ENCODE data around the gene SAYSD1.

The SAYSD1 gene

DNA sequence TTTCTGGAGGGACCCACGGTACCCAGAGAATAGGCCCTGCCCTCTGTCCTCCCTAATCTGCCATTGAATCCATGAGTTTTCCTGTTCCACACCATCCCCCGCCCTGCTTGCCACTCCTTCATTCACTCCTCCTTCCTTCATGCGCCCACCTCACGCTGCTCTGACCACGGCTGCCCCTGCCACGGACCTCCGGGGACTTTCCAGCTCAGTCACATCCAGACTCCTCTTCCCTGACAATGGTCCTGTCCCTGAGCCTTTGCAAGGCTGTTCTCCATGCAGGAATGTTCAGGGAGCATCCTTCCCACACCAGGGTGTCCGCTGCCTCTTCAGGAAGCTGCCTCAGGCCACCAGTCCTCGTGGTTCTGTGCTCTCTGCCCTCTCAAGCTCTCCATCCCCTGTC is 40.5 kb downstream of the SAYSD1 start:
- Histone ChIP-seq H3K4me2 (ENCODE audit: low read length) (no peak overlapping the region), H3K9ac (ENCODE audit: low read length) (no peak overlapping the region), H3K9me3 (ENCODE audit: insufficient read depth, low read length) (no peaks in the 10 kb centered on the region), H3K27ac (ENCODE audit: low read length) (no peak overlapping the region), H4K20me1 (ENCODE audit: insufficient read depth, low read length) (no peaks in the 10 kb centered on the region), H3K79me2 (ENCODE audit: low read length) (no peaks in the 10 kb centered on the region), H3K36me3 (replicated peaks; ENCODE audit: low read depth, low read length) (no peaks in the 10 kb centered on the region), H3K4me3 (ENCODE audit: low read length) (no peak overlapping the region), H3K4me1 (ENCODE audit: low read length) (no peaks in the 10 kb centered on the region), H3K27me3 (ENCODE audit: low read depth, low read length) (peaks cover 13% of the 10 kb centered on the region; the same call in 1 of the 2 replicates), H2AFZ (ENCODE audit: low read depth, low read length) (no peak overlapping the region)
- no peak for TF ChIP-seq EZH2phosphoT487 (IDR thresholded peaks at IDR 0.05; ENCODE audit: low read depth)
- TF ChIP-seq, protein P1, sequence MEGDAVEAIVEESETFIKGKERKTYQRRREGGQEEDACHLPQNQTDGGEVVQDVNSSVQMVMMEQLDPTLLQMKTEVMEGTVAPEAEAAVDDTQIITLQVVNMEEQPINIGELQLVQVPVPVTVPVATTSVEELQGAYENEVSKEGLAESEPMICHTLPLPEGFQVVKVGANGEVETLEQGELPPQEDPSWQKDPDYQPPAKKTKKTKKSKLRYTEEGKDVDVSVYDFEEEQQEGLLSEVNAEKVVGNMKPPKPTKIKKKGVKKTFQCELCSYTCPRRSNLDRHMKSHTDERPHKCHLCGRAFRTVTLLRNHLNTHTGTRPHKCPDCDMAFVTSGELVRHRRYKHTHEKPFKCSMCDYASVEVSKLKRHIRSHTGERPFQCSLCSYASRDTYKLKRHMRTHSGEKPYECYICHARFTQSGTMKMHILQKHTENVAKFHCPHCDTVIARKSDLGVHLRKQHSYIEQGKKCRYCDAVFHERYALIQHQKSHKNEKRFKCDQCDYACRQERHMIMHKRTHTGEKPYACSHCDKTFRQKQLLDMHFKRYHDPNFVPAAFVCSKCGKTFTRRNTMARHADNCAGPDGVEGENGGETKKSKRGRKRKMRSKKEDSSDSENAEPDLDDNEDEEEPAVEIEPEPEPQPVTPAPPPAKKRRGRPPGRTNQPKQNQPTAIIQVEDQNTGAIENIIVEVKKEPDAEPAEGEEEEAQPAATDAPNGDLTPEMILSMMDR (IDR thresholded peaks at IDR 0.05; ENCODE audit: low read depth, low read length): no peak

DNA sequence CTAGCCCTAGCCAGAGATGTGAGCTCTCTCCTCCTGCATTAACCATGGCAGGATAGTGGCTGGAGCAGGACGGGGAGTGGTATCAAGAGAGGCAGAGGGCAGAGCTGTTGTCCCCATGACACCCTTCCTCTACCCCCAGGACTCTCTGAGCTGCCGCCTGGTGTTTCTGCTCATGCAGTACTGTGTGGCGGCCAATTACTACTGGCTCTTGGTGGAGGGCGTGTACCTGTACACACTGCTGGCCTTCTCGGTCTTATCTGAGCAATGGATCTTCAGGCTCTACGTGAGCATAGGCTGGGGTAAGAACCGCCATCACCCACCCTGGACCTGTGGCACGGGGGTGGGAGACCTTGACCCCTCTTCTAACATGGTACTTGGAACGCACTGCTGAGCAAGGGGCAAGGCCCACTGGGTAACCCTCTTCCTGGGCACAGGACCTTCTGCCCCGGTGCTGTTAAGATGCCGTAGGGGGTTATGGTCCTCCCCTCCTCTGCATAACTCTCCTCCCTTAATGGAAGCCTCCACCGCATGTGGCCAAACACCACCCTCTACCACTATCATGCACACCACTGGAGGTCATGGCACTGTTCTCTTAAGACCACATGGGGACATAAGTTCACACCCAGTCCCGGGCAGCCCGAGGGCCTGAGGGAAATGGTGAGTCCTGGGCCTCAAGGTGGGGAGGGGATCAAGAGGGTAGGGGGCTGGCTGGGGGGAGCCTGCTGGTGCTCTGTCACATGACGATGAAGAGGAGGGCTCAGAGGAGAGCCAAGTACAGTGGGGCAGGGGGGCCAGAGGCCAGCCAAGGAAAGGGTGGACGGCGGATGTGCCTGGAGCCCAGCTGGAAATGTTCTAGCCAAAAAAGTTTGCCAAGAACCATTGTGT is 41.3 kb downstream of the SAYSD1 start:
- H3K9ac ChIP-seq (ENCODE audit: low read length): no peak overlapping the region
- no peaks in the 10 kb centered on the region for H3K79me2 ChIP-seq (ENCODE audit: low read length)
- peaks cover 13% of the 10 kb centered on the region; the same call in 1 of the 2 replicates for H3K27me3 ChIP-seq (ENCODE audit: low read depth, low read length)
- no peak for TF ChIP-seq EZH2phosphoT487 (IDR thresholded peaks at IDR 0.05; ENCODE audit: low read depth)
- TF ChIP-seq, protein P1 (IDR thresholded peaks at IDR 0.05; ENCODE audit: low read depth, low read length): no peak
- H3K4me3 ChIP-seq (ENCODE audit: low read length): no peak overlapping the region
- no peak overlapping the region for H3K27ac ChIP-seq (ENCODE audit: low read length)
- H2AFZ ChIP-seq (ENCODE audit: low read depth, low read length): no peak overlapping the region
- no peaks in the 10 kb centered on the region for H3K36me3 ChIP-seq (replicated peaks; ENCODE audit: low read depth, low read length)
- H4K20me1 ChIP-seq (ENCODE audit: insufficient read depth, low read length): no peaks in the 10 kb centered on the region
- H3K4me2 ChIP-seq (ENCODE audit: low read length): no peak overlapping the region
- H3K4me1 ChIP-seq (ENCODE audit: low read length): no peaks in the 10 kb centered on the region
- H3K9me3 ChIP-seq (ENCODE audit: insufficient read depth, low read length): no peaks in the 10 kb centered on the region

- no peak overlapping the region for H3K4me2 ChIP-seq (ENCODE audit: low read length)
- H3K79me2 ChIP-seq (ENCODE audit: low read length): no peaks in the 10 kb centered on the region
- TF ChIP-seq EZH2phosphoT487 (IDR thresholded peaks at IDR 0.05; ENCODE audit: low read depth): no peak
- TF ChIP-seq, protein P1 (IDR thresholded peaks at IDR 0.05; ENCODE audit: low read depth, low read length): no peak
- no peak overlapping the region for H3K27ac ChIP-seq (ENCODE audit: low read length)
- no peak overlapping the region for H3K4me3 ChIP-seq (ENCODE audit: low read length)
- H2AFZ ChIP-seq (ENCODE audit: low read depth, low read length): no peak overlapping the region
- no peak overlapping the region for H3K9ac ChIP-seq (ENCODE audit: low read length)
- no peaks in the 10 kb centered on the region for H3K4me1 ChIP-seq (ENCODE audit: low read length)
- no peaks in the 10 kb centered on the region for H3K9me3 ChIP-seq (ENCODE audit: insufficient read depth, low read length)
- H3K27me3 ChIP-seq (ENCODE audit: low read depth, low read length): peaks cover 16% of the 10 kb centered on the region; the same call in 1 of the 2 replicates
- H3K36me3 ChIP-seq (replicated peaks; ENCODE audit: low read depth, low read length): no peaks in the 10 kb centered on the region
- H4K20me1 ChIP-seq (ENCODE audit: insufficient read depth, low read length): no peaks in the 10 kb centered on the region
Observed at GRCh38 chr6:39072830-39073229, 42.2 kb downstream of the SAYSD1 start.

DNA sequence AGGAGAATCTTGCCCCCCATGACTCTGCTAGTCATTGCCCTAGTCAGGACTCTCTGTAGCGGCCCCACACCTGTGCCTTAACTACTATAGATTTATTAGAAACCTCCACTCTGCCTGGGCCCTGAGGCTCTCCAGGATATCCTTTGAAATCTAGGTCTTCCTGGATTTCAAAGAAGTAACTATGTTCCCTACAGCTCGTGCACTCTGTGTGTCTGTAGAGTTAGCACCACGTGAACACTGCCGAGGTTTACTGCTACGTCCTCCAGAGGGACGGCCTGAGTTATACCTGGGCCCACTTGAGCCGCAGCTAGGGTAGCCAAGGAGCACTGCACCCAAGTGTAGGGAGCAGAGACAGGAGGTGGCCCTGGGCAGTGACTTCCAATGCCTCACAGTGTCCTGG is 46.6 kb downstream of the SAYSD1 start:
- Histone ChIP-seq H3K79me2 (ENCODE audit: low read length) (no peaks in the 10 kb centered on the region), H3K9me3 (ENCODE audit: insufficient read depth, low read length) (no peaks in the 10 kb centered on the region), H3K36me3 (replicated peaks; ENCODE audit: low read depth, low read length) (no peaks in the 10 kb centered on the region), H4K20me1 (ENCODE audit: insufficient read depth, low read length) (no peaks in the 10 kb centered on the region), H3K4me3 (ENCODE audit: low read length) (no peak overlapping the region), H3K9ac (ENCODE audit: low read length) (no peak overlapping the region), H3K4me1 (ENCODE audit: low read length) (no peaks in the 10 kb centered on the region), H3K27me3 (ENCODE audit: low read depth, low read length) (peaks cover 35% of the 10 kb centered on the region; the same call in 1 of the 2 replicates), H3K4me2 (ENCODE audit: low read length) (no peak overlapping the region), H3K27ac (ENCODE audit: low read length) (no peak overlapping the region), H2AFZ (ENCODE audit: low read depth, low read length) (no peak overlapping the region)
- TF ChIP-seq, protein P1 (IDR thresholded peaks at IDR 0.05; ENCODE audit: low read depth, low read length): no peak
- no peak for TF ChIP-seq EZH2phosphoT487 (IDR thresholded peaks at IDR 0.05; ENCODE audit: low read depth)
